ENCODE results near the gene R3HDM2.

R3HDM2 gene

DNA sequence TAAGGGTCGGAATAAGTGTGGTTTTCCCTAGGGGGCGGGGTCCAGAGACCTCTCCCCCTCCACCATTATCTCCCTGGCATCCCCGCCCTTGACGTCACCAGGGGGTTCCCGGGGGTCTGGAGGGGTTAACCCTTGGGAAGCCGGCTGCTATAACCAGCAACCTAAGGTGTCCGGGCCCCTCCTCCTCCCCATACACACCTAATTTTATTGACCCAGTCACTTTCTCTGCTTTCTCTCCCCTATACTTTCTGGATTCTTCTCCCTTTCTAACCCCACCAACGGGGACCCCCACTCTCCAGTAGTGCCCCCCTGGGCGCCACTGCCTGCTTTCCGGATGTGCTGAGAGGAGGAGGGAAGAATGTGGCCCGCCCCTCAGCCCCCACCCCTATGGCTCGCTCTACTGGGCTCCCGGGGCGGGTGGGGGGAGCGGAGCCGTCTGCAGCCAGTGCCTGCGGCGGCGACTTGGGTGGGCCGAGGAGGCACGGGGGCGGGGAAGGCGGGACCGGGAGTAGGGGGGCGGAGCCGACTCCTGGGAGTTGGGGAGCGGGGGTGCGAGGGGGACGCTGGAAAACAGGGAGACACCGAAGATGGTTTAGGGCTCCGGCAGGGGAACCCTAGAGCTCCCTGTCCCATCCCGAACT, 30.6 kb upstream of the R3HDM2 start:
- TF ChIP-seq GATA2 (IDR thresholded peaks at IDR 0.05; ENCODE audit: low read depth, low read length) (no peak), GATA3 (IDR thresholded peaks at IDR 0.05; ENCODE audit: low read depth, low read length) (no peak)

DNA sequence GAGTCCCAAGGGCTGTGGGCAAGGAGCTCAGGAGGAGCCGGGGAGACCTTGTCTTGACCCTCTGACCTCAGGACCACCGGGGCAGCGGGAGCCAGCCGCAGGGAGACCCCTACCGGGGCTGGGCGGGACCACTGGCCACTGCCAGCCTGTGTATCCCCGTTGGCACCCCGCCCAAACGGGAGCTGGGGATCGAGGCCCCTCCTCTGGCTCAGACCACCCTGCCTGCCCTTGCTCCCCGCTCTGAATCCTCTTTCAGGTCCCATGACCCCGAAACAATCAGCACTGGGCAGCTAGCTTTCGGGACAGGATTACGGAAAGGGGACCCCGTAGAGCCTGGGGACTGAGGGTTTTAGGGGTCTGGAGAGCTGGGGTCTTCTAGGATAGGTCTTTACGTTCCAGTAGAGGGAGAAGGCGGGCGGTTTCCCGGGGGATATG, 30.0 kb upstream of the R3HDM2 start:
- TF ChIP-seq GATA2 (IDR thresholded peaks at IDR 0.05; ENCODE audit: low read depth, low read length): no peak
- TF ChIP-seq GATA3 (IDR thresholded peaks at IDR 0.05; ENCODE audit: low read depth, low read length): no peak

DNA sequence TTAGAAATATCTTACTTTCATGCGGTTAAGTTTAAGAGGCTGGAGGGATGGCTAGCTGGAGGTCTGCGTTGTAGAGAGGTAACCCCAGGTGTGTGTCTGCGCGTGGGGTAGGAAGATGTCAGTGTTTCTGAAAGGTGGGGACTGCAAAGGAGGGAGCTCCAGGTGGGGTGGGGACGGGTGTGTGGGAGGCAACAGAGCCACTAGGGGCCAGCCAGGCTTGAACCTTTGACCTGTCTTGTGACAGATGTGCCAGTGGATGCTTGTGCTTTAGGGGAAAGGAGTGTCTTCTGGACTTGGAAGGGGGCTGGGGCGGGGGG, 29.6 kb upstream of the R3HDM2 start:
- TF ChIP-seq GATA3 (IDR thresholded peaks at IDR 0.05; ENCODE audit: low read depth, low read length) (no peak), GATA2 (IDR thresholded peaks at IDR 0.05; ENCODE audit: low read depth, low read length) (no peak)

DNA sequence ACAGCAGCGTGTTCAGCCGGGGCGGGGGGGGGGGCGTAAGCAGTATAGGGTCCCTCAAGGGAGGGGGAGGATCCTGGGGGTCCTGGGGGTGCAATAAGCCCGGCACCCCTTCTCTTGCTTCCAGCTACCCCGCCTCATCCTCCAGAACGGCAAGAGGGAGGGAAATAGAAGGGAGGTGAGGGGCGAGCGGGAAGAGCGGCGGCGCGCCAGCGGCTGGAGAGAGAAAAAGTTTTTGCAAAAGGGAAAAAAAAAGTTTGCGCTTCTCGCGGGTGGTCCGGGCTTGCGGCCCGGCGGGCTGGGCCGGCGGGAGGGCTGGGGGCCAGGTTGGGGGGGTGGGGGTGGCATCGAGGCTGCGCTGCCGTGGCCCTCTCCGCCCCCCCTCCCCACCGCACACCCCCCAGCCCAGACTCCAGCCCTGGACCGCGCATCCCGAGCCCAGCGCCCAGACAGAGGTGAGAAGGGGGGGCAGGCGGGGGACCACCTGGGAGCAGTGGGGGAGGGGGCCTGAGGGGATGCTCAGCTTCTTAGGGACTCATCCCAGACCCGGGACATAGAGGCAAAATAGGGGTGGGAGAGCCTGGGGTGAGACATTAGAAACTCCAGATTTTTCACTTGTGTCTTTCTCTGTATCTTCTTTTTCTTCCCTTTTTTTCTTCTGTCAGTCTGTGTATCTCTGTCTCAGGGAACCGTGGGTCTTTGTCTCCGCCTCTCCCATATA, 29.1 kb upstream of the R3HDM2 start, which contains the start of gene GLI1:
TSS of gene GLI1 (plus strand) at position 36 of the 718 bp plus-strand sequence. CDS start 3,907 bp downstream, outside the sequence.
- TF ChIP-seq GATA3 (IDR thresholded peaks at IDR 0.05; ENCODE audit: low read depth, low read length) (no peak), GATA2 (IDR thresholded peaks at IDR 0.05; ENCODE audit: low read depth, low read length) (no peak)

DNA sequence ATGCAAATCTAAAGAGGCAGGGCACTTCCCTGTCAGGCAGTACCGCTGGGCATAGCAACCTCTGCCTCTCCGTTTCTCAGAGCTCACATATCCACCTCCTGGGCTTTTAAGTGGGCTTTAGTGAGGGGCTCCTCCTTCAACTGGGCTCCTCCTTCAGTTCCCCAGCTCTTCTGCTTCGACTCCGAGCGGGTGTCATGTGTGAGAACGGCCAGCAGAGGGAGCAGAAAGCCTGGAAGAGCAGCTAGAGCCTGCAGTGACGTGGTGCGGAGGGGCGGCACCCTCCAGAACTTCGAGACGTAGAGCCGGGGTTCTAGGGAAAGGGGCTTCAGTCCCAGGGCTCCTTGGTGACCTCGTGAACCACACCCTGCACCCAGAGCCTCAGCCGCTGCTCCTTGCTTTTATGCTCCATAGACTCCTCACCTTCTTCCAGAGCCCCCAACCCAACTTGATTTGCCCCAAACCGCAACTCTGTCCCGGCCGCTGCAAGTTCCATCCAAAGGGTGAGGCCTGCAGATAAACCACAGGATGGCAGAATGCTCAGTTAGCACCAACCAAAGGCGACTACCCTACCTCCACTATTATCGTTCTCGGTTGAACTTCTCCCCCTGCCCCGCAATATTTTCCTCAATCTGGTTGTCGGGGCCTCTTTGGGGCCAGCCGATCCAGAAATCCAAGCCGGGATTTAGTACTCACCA, 28.4 kb upstream of the R3HDM2 start:
- TF ChIP-seq GATA3 (IDR thresholded peaks at IDR 0.05; ENCODE audit: low read depth, low read length) (no peak), GATA2 (IDR thresholded peaks at IDR 0.05; ENCODE audit: low read depth, low read length) (no peak)

DNA sequence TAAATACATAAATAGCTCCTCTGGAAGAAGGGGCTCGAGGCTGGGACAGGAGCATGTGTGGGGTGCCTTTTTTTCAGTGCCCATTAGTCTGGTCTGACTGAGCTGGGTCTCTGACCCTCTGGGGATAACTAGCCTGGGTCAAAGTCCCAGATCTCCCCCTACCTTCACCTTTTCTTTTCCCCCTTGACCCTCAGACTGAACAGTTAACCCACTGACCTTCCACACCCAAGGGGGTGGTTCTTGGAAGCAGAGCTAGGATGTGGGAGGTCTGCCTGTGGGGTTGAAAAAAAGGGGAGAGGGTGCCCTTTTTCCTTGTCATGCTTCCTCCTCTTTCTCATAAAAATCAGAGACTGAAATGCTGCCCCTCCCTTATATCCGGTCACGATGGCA, 27.8 kb upstream of the R3HDM2 start:
- TF ChIP-seq GATA2 (IDR thresholded peaks at IDR 0.05; ENCODE audit: low read depth, low read length): no peak
- no peak for TF ChIP-seq GATA3 (IDR thresholded peaks at IDR 0.05; ENCODE audit: low read depth, low read length)

DNA sequence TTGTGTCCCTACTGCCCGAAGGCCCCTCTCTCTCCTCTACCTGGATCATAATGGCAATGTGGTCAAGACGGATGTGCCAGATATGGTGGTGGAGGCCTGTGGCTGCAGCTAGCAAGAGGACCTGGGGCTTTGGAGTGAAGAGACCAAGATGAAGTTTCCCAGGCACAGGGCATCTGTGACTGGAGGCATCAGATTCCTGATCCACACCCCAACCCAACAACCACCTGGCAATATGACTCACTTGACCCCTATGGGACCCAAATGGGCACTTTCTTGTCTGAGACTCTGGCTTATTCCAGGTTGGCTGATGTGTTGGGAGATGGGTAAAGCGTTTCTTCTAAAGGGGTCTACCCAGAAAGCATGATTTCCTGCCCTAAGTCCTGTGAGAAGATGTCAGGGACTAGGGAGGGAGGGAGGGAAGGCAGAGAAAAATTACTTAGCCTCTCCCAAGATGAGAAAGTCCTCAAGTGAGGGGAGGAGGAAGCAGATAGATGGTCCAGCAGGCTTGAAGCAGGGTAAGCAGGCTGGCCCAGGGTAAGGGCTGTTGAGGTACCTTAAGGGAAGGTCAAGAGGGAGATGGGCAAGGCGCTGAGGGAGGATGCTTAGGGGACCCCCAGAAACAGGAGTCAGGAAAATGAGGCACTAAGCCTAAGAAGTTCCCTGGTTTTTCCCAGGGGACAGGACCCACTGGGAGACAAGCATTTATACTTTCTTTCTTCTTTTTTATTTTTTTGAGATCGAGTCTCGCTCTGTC, 26.1 kb upstream of the R3HDM2 start:
- no peak for TF ChIP-seq GATA2 (IDR thresholded peaks at IDR 0.05; ENCODE audit: low read depth, low read length)
- no peak for TF ChIP-seq GATA3 (IDR thresholded peaks at IDR 0.05; ENCODE audit: low read depth, low read length)

DNA sequence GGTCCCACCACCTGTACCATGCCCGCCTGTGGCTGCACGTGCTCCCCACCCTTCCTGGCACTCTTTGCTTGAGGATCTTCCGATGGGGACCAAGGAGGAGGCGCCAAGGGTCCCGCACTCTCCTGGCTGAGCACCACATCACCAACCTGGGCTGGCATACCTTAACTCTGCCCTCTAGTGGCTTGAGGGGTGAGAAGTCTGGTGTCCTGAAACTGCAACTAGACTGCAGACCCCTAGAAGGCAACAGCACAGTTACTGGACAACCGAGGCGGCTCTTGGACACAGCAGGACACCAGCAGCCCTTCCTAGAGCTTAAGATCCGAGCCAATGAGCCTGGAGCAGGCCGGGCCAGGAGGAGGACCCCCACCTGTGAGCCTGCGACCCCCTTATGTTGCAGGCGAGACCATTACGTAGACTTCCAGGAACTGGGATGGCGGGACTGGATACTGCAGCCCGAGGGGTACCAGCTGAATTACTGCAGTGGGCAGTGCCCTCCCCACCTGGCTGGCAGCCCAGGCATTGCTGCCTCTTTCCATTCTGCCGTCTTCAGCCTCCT, 25.4 kb upstream of the R3HDM2 start:
- TF ChIP-seq GATA2 (IDR thresholded peaks at IDR 0.05; ENCODE audit: low read depth, low read length) (no peak), GATA3 (IDR thresholded peaks at IDR 0.05; ENCODE audit: low read depth, low read length) (no peak)

DNA sequence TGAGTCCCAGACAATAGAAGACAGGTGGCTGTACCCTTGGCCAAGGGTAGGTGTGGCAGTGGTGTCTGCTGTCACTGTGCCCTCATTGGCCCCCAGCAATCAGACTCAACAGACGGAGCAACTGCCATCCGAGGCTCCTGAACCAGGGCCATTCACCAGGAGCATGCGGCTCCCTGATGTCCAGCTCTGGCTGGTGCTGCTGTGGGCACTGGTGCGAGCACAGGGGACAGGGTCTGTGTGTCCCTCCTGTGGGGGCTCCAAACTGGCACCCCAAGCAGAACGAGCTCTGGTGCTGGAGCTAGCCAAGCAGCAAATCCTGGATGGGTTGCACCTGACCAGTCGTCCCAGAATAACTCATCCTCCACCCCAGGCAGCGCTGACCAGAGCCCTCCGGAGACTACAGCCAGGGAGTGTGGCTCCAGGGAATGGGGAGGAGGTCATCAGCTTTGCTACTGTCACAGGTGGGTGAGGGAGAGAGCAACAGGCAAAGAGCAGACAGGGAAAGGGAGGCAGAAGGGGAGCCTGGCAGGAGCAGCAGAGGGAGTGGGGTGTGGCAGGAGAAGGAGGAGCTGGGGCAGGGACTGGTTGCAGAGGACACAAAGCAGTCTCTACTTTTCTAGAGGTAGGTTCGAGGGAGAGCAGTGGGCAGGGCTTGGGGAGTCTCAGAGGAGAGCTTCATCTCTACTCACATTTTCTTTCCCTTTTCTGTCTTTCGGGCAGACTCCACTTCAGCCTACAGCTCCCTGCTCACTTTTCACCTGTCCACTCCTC, 24.7 kb upstream of the R3HDM2 start:
- no peak for TF ChIP-seq GATA3 (IDR thresholded peaks at IDR 0.05; ENCODE audit: low read depth, low read length)
- no peak for TF ChIP-seq GATA2 (IDR thresholded peaks at IDR 0.05; ENCODE audit: low read depth, low read length)

DNA sequence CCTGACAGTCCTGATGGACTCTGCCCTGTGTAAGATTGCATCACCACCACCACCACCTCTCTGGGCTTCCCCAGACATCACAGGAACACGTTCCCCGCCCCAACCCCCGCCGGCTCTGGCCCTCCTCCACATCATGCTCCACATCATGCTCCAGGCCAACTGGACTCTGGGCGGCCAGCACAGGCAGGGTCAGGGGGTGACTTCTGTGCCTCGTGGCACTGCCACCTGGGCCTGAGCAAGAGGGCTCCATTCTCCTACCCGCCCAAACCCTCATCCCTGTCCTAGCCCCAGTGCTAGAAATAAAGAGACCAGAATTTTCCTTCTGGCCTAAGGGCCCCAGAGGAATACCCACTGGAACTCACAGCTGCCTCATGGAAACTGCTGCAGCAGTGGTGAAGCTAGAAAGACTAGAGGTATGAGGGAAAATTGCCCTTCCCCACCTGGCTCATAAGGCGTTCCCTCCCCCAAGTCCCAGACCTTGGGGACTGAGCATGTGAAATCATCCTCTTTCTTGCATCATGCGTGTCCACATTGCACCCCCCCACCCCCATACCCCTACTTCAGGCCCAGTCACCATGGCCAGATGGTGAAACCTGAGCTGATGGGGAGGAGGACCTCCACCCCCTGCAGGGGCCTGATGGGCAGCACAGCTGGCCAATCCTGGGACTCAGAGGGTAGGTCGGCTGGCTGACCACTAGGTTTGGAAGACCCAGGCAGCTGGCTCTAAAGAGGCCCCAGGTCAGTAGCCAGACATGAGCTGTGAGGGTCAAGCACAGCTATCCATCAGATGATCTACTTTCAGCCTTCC, 23.9 kb upstream of the R3HDM2 start, which contains the start of gene INHBE:
TSS of gene INHBE (plus strand) at position 742 of the 808 bp plus-strand sequence. CDS start 230 bp downstream, outside the sequence.
- TF ChIP-seq GATA2 (IDR thresholded peaks at IDR 0.05; ENCODE audit: low read depth, low read length): no peak
- no peak for TF ChIP-seq GATA3 (IDR thresholded peaks at IDR 0.05; ENCODE audit: low read depth, low read length)

DNA sequence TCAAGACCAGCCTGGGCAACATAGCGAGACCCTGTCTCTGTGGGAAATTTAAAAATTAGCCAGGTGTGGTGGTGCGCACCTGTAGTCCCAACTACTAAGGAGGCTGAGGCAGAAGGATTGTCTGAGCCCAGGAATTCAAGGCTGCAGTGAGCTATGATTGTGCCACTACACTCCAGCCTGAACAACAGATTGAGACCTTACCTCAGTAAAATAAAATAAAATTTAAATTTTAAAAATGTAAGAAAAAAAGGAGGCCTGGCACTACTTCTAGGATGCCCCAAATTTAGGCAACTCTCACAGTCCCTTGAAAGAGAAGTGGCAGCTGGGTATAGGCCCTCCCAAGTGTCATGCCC, 23.3 kb upstream of the R3HDM2 start:
- TF ChIP-seq GATA3 (IDR thresholded peaks at IDR 0.05; ENCODE audit: low read depth, low read length) (no peak), GATA2 (IDR thresholded peaks at IDR 0.05; ENCODE audit: low read depth, low read length) (no peak)

DNA sequence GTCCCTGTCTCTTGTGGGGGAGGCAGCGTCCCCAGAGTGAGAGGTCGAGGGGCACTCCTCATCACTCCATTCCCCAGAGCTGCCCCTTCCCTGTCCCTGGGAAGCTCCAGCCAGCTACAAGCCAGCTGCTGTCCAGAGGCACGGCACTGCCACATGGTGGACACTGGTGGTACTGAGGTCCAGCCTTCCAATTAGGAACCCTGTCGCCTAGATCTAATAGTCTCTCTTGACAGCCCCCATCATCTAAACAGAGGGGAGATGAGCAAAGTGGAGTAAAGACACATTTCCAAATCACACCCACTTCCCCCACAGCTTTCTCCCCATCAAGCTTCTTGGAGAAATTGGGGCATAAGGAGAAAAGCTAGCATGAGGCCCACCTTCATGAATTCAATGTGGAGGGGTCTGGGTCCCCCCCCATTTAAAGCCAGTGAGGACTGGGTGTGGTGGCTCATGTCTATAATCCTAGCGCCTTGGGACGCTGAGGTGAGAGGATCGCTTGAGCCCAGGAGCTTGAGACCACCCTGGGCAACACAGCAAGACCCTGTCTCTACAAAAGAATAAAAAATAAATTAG, 22.2 kb upstream of the R3HDM2 start:
- no peak for TF ChIP-seq GATA3 (IDR thresholded peaks at IDR 0.05; ENCODE audit: low read depth, low read length)
- no peak for TF ChIP-seq GATA2 (IDR thresholded peaks at IDR 0.05; ENCODE audit: low read depth, low read length)

Measured in SH-SY5Y (cell line).